DMS53 treated with DMSO at 0.1 percent for 48 hours (cell line): Measurements from ENCODE around the gene PTPN12.
A peak's percentile ranks its signal among the peaks of the same experiment; 100 is the strongest.

Source experiments
- DNase-seq: peaks from one replicate; lab custom pipeline; 2025; ENCODE audit not compliant: unreplicated experiment; lab: John Stamatoyannopoulos, UW

PTPN12 gene

DNA sequence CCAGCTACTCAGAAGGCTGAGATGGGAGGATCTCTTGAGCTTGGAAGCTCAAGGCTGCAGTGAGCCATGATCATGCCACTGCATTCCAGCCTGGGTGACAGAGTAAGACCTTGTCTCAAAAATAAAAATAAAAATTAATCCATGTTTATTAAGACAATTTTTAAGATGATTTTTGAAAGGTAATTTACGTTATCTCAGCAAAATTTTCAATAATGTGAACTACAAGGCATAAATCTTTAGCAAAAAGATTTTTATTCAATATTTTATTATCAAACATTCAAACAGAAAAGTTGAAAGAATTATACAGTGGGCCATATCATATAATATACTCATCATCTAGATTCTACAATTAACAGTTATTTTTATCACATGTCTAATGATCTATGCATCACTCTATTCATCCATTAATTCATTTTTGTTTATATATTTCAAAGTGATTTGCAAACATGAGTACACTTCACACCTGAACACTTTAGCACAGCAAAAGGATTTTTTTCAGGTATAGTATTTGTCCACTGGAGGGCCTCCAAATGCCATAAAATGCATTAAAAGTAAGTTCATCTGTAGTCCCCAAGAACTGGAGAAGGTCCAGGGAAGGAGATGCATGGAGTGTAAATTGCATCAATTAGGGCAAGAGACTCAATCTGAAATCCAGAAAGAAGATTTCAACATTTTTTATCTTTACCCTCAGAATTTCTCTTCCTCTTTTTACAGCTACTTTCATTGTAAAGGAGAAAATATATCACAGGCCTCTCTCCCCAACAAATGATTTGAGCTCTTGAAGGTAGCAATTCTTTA, 120.5 kb downstream of the PTPN12 start:
- peak; percentile 84 for DNase-seq

- DNase-seq = no peak
Observed at GRCh38 chr7:77658928-77659327, 121.8 kb downstream of the PTPN12 start.

- no peak for DNase-seq
Observed at GRCh38 chr7:77661816-77662215, 124.7 kb downstream of the PTPN12 start.

GRCh38 chr7:77662869-77663268, 125.8 kb downstream of the PTPN12 start:
- DNase-seq = no peak

GRCh38 chr7:77664715-77665114, 127.6 kb downstream of the PTPN12 start:
- no peak for DNase-seq

DNA sequence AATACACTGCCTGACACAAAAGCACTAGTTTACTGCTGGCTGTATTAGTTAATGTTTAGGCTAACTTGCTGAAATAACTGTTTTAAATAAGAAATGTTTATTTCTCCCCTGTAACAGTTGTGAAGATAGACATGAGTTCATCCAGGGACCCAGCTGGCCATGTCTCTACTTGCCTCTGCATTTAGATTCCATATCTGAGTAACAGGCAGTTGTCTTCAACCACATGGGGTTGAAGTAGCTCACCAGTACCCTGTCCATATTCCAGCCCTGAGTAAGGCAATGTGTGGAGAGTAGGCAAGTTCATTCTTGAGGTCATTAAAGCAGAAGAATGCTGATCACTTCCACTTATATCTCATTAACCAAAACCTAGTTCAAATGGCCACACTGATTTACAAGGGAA, 128.1 kb downstream of the PTPN12 start:
- no peak for DNase-seq

DNA sequence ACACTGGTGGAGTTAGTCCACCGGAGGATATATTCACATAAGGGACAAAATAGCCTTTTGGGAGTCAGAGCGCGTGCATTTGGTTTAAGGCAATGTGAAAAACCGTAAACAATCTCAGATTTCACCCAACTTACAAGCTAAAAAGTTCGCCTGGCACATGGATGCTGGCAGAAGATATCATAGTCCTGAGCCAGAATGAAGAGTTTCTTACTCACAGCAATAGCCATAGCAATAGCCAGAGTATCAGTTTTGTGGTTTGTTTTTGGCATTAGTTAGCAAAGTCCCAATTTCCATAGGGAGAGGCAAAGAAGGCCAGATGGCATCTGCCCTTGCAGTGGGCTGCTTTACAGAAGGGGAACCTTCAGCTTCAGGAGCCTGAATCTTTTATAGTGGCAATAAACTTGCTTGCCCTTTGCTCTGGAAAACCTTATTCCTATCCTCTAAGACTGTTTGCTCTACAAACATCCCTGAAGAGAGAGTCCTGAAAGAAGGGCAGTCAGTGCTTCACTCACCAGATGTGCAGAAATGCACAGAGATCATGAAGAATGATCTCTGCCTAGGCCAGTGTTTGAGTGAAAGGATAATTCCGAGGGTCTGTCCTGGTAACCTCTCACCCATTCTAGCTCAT, 130.5 kb downstream of the PTPN12 start:
- DNase-seq = no peak

GRCh38 chr7:77674878-77675277, 137.8 kb downstream of the PTPN12 start:
- DNase-seq = peak; percentile 38

- DNase-seq = peak; percentile 99
Observed at GRCh38 chr7:77679608-77680007, 142.5 kb downstream of the PTPN12 start.

GRCh38 chr7:77680266-77680665, 143.2 kb downstream of the PTPN12 start:
- DNase-seq = no peak

- no peak for DNase-seq
Observed at GRCh38 chr7:77684030-77684429, 146.9 kb downstream of the PTPN12 start.

DNA sequence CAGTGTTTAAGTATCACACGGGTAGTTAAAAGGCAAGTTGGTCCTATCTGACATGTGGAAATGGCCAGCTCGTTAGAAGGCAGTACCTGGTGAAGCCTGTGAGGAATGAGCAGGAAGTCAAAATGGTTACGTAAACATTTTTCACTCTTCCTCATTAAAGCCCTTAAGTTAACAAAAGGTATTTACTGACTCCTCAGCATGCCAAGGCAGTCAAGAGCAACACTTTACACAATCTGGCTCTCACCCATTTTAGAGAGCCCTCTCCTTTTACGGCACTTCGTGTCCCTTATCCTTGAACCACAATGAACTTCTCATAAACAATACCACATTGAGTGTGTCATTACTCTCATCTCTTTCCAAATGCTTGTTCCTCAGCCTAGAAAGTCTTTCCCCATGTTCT, 148.1 kb downstream of the PTPN12 start:
- DNase-seq = peak; percentile 93

- peak; percentile 78 for DNase-seq
Observed at GRCh38 chr7:77687100-77687746, 150.1 kb downstream of the PTPN12 start.

GRCh38 chr7:77687747-77688144, 150.7 kb downstream of the PTPN12 start:
- DNase-seq = peak; percentile 78
